HG02870 (cell line): Measurements from ENCODE around the gene TFPT.

ENCODE experiments used
- ATAC-seq: cut with Tn5 transposase; IDR thresholded peaks from one replicate; pipeline ENCODE4 v1.9.1; 2021; ENCODE audit warnings: mild to moderate bottlenecking, moderate library complexity; ENCODE audit not compliant: unreplicated experiment

Gene TFPT

DNA sequence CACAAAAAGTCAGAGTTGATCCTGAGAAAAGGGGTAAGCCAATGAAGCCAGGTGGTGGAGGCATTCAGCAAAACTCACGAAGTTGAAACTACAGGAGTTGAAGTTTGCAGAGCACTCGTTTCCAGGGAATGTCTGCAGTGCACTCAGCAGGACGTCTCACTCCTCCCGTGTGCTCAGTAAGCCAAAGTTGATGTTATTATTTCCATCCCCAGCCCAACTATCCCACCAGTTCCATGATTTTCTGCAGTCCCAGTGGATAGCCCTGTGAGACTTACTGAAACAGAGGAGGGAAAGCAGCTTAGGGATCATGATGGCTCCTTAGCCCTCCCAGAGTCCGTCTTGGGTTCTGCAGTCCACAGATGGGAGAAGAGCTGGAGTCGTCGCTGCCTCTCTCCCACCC, 34.4 kb downstream of the TFPT start, which contains the start of gene TARM1:
TARM1 (minus strand) TSS at position 334 of the 400 bp plus-strand sequence; CDS start at position 309, 25 bp downstream.
- ATAC-seq = no peak

GRCh38 chr19:54077334-54077733, 38.1 kb downstream of the TFPT start:
- ATAC-seq = no peak

DNA sequence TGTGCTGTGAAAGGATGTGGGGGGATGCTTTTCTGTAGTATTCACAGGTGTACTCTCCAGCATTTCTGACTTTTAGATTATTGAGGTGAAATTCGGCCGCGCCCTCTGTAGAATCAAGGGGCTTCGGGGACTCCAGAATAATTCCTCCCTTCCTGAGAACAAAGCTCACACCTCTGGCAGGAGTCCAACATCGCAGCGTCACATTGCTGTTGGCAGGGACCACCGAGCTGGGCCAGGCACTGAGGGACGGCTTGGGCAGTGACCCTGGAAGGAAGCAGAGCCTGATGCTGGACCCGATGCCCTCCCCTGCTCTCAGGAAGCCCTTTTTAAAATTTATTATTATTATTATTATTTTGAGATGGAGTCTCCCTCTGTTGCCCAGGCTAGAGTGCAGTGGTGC, 40.6 kb downstream of the TFPT start:
- no peak for ATAC-seq

DNA sequence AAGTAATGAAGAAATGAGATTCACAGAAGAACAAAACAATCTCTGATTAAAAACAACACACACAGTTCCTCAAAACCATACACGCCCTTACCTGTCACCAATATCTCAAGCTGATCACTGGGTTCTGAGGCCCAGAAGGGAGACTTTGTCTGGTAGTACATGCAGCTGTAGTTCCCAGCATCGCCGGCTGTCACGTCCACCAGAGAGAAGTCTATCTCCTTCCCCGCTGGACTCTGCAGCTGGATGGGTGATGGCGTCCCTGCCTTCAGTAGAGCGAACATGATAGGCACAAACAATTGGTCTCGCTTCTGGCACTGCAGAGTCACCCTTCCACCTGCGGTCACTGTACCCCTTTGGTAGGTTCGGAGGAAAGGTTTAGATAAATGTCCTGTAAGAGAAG, 41.6 kb downstream of the TFPT start:
- no peak for ATAC-seq

DNA sequence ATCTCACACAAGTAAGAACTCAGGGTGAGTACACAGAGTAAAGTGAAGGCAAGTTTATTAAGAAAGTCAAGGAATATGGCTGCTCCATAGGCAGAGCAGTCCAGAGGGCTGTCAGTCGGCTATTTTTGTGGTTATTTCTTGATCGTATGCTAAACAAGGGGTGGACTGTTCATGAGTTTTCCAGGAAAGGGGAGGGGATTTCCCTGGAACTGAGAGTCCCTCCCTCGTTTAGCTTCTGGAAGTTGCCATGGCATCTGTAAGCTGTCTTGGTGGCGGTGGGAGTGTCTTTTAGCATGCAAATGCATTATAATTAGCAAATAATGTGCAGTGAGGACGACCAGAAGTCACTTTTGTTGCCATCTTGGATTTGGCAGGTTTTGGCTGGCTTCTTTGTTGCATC, 46.0 kb downstream of the TFPT start:
- no peak for ATAC-seq

- ATAC-seq = no peak
Measured at GRCh38 chr19:54063350-54064116, 51.9 kb downstream of the TFPT start, which contains the start of gene VSTM1. VSTM1 (minus strand) TSS chr19:54063897; CDS start chr19:54063777, 120 bp downstream.

GRCh38 chr19:54062643-54063042, 52.8 kb downstream of the TFPT start:
- no peak for ATAC-seq
